Hepatocyte (in vitro differentiated cells): Measurements from ENCODE around the gene ARPC1A.

ENCODE experiments used
- EZH2 ChIP-seq: fragments of 200-600 bp; sonication (generic); IDR thresholded peaks from 2 replicates; pipeline ENCODE4 v1.6.1; 2016; ENCODE audit warnings: antibody characterized with exemption, mild to moderate bottlenecking, borderline replicate concordance
- EZH2phosphoT487 ChIP-seq: fragments of 200-600 bp; sonication (generic); IDR thresholded peaks from one replicate; pipeline ENCODE4 v1.6.1; 2018; ENCODE audit warnings: antibody characterized with exemption, mild to moderate bottlenecking, low read depth, moderate library complexity; ENCODE audit not compliant: unreplicated experiment, severe bottlenecking
- TF ChIP-seq, protein P1 (sequence below): fragments of 200-600 bp; sonication (generic); IDR thresholded peaks from 2 replicates; pipeline ENCODE4 v1.5.1; 2016; ENCODE audit warnings: antibody characterized with exemption, mild to moderate bottlenecking; ENCODE audit not compliant: poor library complexity

DNA sequence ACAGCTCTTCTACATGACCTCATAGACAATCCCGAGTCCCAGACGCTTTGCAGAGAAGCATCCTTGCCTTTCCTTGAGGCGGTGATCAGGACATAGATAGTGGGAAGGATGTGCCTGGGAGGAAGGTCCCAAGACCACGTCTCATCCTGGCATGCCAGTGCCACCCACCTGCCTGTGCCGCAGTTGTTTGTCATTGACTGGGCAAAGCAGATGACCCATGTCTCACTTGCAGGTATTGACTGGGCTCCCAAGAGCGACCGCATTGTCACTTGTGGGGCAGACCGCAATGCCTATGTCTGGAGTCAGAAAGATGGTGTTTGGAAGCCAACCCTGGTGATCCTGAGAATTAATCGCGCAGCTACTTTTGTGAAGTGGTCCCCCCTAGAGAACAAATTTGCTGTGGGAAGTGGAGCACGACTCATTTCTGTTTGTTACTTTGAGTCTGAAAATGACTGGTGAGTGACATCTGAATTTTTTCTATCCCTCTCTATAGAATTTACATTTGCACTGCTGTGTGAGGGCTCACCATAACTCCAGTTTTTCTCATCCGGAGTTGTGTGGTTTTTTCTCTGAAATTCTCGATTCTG is 18.5 kb downstream of the ARPC1A start:
- TF ChIP-seq EZH2phosphoT487 (no peak), EZH2 (no peak)
- TF ChIP-seq, protein P1, sequence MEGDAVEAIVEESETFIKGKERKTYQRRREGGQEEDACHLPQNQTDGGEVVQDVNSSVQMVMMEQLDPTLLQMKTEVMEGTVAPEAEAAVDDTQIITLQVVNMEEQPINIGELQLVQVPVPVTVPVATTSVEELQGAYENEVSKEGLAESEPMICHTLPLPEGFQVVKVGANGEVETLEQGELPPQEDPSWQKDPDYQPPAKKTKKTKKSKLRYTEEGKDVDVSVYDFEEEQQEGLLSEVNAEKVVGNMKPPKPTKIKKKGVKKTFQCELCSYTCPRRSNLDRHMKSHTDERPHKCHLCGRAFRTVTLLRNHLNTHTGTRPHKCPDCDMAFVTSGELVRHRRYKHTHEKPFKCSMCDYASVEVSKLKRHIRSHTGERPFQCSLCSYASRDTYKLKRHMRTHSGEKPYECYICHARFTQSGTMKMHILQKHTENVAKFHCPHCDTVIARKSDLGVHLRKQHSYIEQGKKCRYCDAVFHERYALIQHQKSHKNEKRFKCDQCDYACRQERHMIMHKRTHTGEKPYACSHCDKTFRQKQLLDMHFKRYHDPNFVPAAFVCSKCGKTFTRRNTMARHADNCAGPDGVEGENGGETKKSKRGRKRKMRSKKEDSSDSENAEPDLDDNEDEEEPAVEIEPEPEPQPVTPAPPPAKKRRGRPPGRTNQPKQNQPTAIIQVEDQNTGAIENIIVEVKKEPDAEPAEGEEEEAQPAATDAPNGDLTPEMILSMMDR = no peak
